T-cell (primary cell): ENCODE results near the gene LRP1B. TPM values are rescaled to one million over a fixed set of nuclear protein-coding genes. Genes with fewer than 3 reads are reported as not detected.
"Not testable (repeated sequence)": the region's sequence is repeated elsewhere in the genome, so short reads cannot be mapped to it uniquely, and the experiment has no call there.

Experiments used
- ATAC-seq, 4 experiments: fragments of 200-7000 bp in 3 of 4; fragments of 150-1000 bp in 1 of 4; cut with Tn5 transposase; replicated peaks in 1 of 4; 1 replicate in 3 of 4; 2 replicates in 1 of 4; pipeline ENCODE4 v1.10.0; 2021; ENCODE audit warnings: moderate library complexity in 3 of 4, mild to moderate bottlenecking in 2 of 4, moderate number of reproducible peaks in 1 of 4
- CTCF ChIA-PET, 2 donors: fragments of 300-600 bp; sonication (Branson Sonifier 250); formaldehyde crosslinking; loops; one replicate each; lab custom pipeline; 2022; ENCODE audit warnings: antibody characterized with exemption in 2 of 2; lab: Charles Lee
- POLR2A ChIA-PET, 2 donors: fragments of 300-600 bp; sonication (Branson Sonifier 250); formaldehyde crosslinking; loops; one replicate each; lab custom pipeline; 2022; ENCODE audit warnings: antibody characterized with exemption in 2 of 2; lab: Charles Lee
- DNase-seq, 35 experiments: peaks; one replicate each; pipeline versions ENCODE4 v3.0.0 to v3.0.0-alpha.2; 2013 to 2023
- H3K27ac ChIP-seq: one replicate; pipeline ENCODE4 v1.5.1; 2013; ENCODE audit warnings: low read length
- H3K27me3 ChIP-seq, 2 experiments: replicated peaks in 1 of 2; 1 replicate in 1 of 2; 2 replicates in 1 of 2; pipeline versions ENCODE4 v1.6.1 to v1.7.0; 2013; ENCODE audit warnings: low read length in 1 of 2, mixed read lengths in 1 of 2; ENCODE audit not compliant: control insufficient read depth in 2 of 2, insufficient read depth in 2 of 2; ENCODE audit errors: extremely low read depth in 1 of 2
- H3K36me3 ChIP-seq, 2 donors: 1 replicate in 1 of 2; 2 replicates in 1 of 2; pipeline versions ENCODE4 v1.6.1 to v1.7.0; 2013; ENCODE audit warnings: low read length in 1 of 2; ENCODE audit not compliant: control insufficient read depth in 2 of 2, insufficient read depth in 1 of 2; ENCODE audit errors: extremely low read depth in 1 of 2
- H3K4me1 ChIP-seq, 2 experiments: 1 replicate in 1 of 2; 2 replicates in 1 of 2; pipeline versions ENCODE4 v1.6.1 to v1.7.0; 2013; ENCODE audit warnings: low read length in 2 of 2, mixed read lengths in 1 of 2; ENCODE audit not compliant: insufficient read depth in 2 of 2, control insufficient read depth in 1 of 2; ENCODE audit errors: extremely low read depth in 1 of 2
- H3K4me3 ChIP-seq, 2 donors: 1 replicate in 1 of 2; 2 replicates in 1 of 2; pipeline versions ENCODE4 v1.5.1 to v1.7.0; 2013; ENCODE audit warnings: mild to moderate bottlenecking in 2 of 2, low read length in 1 of 2, moderate library complexity in 1 of 2; ENCODE audit not compliant: control insufficient read depth in 1 of 2; ENCODE audit errors: extremely low read depth in 1 of 2
- H3K9me3 ChIP-seq: 2 replicates; pipeline ENCODE4 v1.7.0; 2013
- H3K27ac Mint-ChIP-seq, 2 donors: one replicate each; pipeline ENCODE4 v1.8.0; 2020 to 2021; ENCODE audit warnings: mild to moderate bottlenecking in 2 of 2, mixed read lengths in 2 of 2
- H3K27me3 Mint-ChIP-seq, 2 donors: one replicate each; pipeline ENCODE4 v1.8.0; 2021 to 2022; ENCODE audit warnings: mixed read lengths in 2 of 2
- H3K36me3 Mint-ChIP-seq: one replicate; pipeline ENCODE4 v1.8.0; 2021; ENCODE audit warnings: mixed read lengths
- H3K4me1 Mint-ChIP-seq, 3 donors: one replicate each; pipeline ENCODE4 v1.8.0; 2020 to 2022; ENCODE audit warnings: mixed read lengths in 3 of 3, mild to moderate bottlenecking in 1 of 3
- H3K4me3 Mint-ChIP-seq, 3 donors: one replicate each; pipeline ENCODE4 v1.8.0; 2020 to 2022; ENCODE audit warnings: mild to moderate bottlenecking in 3 of 3, mixed read lengths in 3 of 3, moderate library complexity in 3 of 3
- H3K9me3 Mint-ChIP-seq, 3 donors: one replicate each; pipeline ENCODE4 v1.8.0; 2020 to 2022; ENCODE audit warnings: mixed read lengths in 3 of 3
- WGBS: methylation state at CpG from one replicate; pipeline ENCODE4 v1.1.5; 2013; ENCODE audit warnings: missing lambda C conversion rate; ENCODE audit not compliant: insufficient coverage; 5-methylcytosine and 5-hydroxymethylcytosine counted together
- total RNA-seq, 35 experiments: library from RNA in 6 of 35; stranded (reverse) in 6 of 35; fragments of 120-200 nt in 1 of 35; gene quantifications; one replicate each; pipeline versions ENCODE4 v1.2.1 to v1.2.4 and lab custom pipeline; 2013 to 2026

The LRP1B gene
- total RNA-seq, 5 donors from 2014 or later (not counting 1 experiment from before 2014, with no cell fraction given) = not detected

DNA sequence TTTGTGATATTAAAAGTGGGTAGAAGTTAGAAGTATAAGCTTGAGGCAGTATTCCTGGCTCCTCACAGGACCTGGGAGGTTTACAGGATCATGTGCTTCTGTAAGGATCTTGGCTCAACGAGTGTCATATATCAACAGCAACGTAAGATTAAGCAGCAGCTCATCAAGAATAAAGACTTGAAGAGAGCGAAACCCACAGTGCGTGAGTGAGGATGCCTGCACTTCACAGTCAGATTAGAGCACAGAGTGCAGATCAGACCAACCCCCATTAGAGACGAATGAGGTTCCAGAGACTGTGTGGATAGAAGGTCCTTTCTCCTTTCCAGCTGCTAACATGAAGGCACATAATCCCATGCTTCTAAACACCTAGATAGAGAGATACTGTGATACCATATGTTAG is 1693.9 kb downstream of the LRP1B start:
- H3K27me3 ChIP-seq = no peaks in the 10 kb centered on the region
- no peaks in the 10 kb centered on the region for H3K4me1 ChIP-seq
- H3K4me3 Mint-ChIP-seq = no peak overlapping the region
- H3K27ac Mint-ChIP-seq = no peak overlapping the region
- CTCF ChIA-PET = no interaction called here
- no peaks in the 10 kb centered on the region for H3K4me1 Mint-ChIP-seq
- POLR2A ChIA-PET = no interaction called here
- 70% methylated on average over 1 of the region's 5 CpGs for WGBS
- H3K36me3 Mint-ChIP-seq = no peaks in the 10 kb centered on the region
- no peaks in the 10 kb centered on the region for H3K27me3 Mint-ChIP-seq
- H3K9me3 ChIP-seq = no peaks in the 10 kb centered on the region
- peaks cover 9 to 17% (median 10%) of the 10 kb centered on the region in 3 donors for H3K9me3 Mint-ChIP-seq
- ATAC-seq (no peak), DNase-seq (no peak)
- H3K27ac ChIP-seq = no peak overlapping the region
- no peaks in the 10 kb centered on the region for H3K36me3 ChIP-seq
- H3K4me3 ChIP-seq = no peak overlapping the region

- H3K36me3 Mint-ChIP-seq, POLR2A ChIA-PET, H3K4me1 ChIP-seq, DNase-seq, H3K27ac ChIP-seq, H3K36me3 ChIP-seq, ATAC-seq, H3K4me3 Mint-ChIP-seq, H3K27me3 Mint-ChIP-seq, H3K27me3 ChIP-seq, H3K4me1 Mint-ChIP-seq, H3K27ac Mint-ChIP-seq, CTCF ChIA-PET, H3K9me3 ChIP-seq, H3K4me3 ChIP-seq: not testable (repeated sequence)
- WGBS = 89% methylated on average over 18 of the region's 18 CpGs
- H3K9me3 Mint-ChIP-seq = peaks cover 12 to 20% (median 15%) of the 10 kb centered on the region in 3 donors
These were observed 1703.8 kb downstream of the LRP1B start for GRCh38 chr2:140427033-140427432.

GRCh38 chr2:140424471-140424870 is 1706.3 kb downstream of the LRP1B start:
- Histone ChIP-seq H3K27ac (no peak overlapping the region), H3K36me3 (no peaks in the 10 kb centered on the region), H3K27me3 (no peaks in the 10 kb centered on the region), H3K4me3 (no peak overlapping the region), H3K4me1 (no peaks in the 10 kb centered on the region), H3K9me3 (no peaks in the 10 kb centered on the region)
- POLR2A ChIA-PET = no interaction called here
- no peaks in the 10 kb centered on the region for H3K4me1 Mint-ChIP-seq
- no peaks in the 10 kb centered on the region for H3K27me3 Mint-ChIP-seq
- H3K4me3 Mint-ChIP-seq = no peak overlapping the region
- peaks cover 11 to 23% (median 15%) of the 10 kb centered on the region in 3 donors for H3K9me3 Mint-ChIP-seq
- H3K36me3 Mint-ChIP-seq = no peaks in the 10 kb centered on the region
- WGBS = no CpG with 5 or more reads among the region's 2 CpGs
- DNase-seq = no peak
- CTCF ChIA-PET = no interaction called here
- ATAC-seq = no peak
- H3K27ac Mint-ChIP-seq = no peak overlapping the region

- CTCF ChIA-PET = no interaction called here
- Histone ChIP-seq H3K36me3 (no peaks in the 10 kb centered on the region), H3K27ac (no peak overlapping the region), H3K9me3 (no peaks in the 10 kb centered on the region), H3K4me3 (no peak overlapping the region), H3K27me3 (no peaks in the 10 kb centered on the region), H3K4me1 (no peaks in the 10 kb centered on the region)
- peaks cover 15 to 23% (median 15%) of the 10 kb centered on the region in 3 donors for H3K9me3 Mint-ChIP-seq
- no peak overlapping the region for H3K4me3 Mint-ChIP-seq
- ATAC-seq (no peak), DNase-seq (no peak)
- H3K36me3 Mint-ChIP-seq = no peaks in the 10 kb centered on the region
- no peak overlapping the region for H3K27ac Mint-ChIP-seq
- no peaks in the 10 kb centered on the region for H3K4me1 Mint-ChIP-seq
- no peaks in the 10 kb centered on the region for H3K27me3 Mint-ChIP-seq
- POLR2A ChIA-PET = no interaction called here
- WGBS = 100% methylated on average over 1 of the region's 7 CpGs
These were observed 1708.1 kb downstream of the LRP1B start for GRCh38 chr2:140422759-140423158.

DNA sequence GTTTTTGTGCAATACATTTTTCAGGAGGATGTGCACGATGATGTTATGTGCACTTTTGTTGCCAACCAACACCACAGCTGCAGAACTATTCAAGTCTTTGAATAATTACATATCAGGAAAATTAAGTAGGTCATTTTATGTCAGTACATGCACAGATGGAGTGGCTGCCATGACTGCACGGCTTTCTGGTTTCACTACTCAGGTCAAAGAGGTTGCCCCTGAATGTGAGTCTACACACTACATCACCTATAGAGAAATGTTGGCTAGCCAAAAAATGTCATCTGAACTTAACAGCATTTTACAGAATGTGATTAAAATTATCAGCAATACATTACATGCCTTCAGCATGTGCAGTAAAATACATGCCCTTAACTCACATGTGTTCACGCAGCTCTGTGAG is 1713.3 kb downstream of the LRP1B start:
- DNase-seq (no peak), ATAC-seq (no peak)
- no peak overlapping the region for H3K4me3 ChIP-seq
- no peak overlapping the region for H3K27ac ChIP-seq
- ChIA-PET CTCF (no interaction called here), POLR2A (no interaction called here)
- H3K4me1 ChIP-seq = no peaks in the 10 kb centered on the region
- no peaks in the 10 kb centered on the region for H3K9me3 ChIP-seq
- no peaks in the 10 kb centered on the region for H3K27me3 ChIP-seq
- no peaks in the 10 kb centered on the region for H3K36me3 ChIP-seq
- no peaks in the 10 kb centered on the region for H3K36me3 Mint-ChIP-seq
- H3K4me1 Mint-ChIP-seq = no peaks in the 10 kb centered on the region
- no peak overlapping the region for H3K4me3 Mint-ChIP-seq
- H3K27ac Mint-ChIP-seq = no peak overlapping the region
- no CpG with 5 or more reads among the region's 3 CpGs for WGBS
- peaks cover 8 to 11% (median 10%) of the 10 kb centered on the region in 3 donors for H3K9me3 Mint-ChIP-seq
- no peaks in the 10 kb centered on the region for H3K27me3 Mint-ChIP-seq

DNA sequence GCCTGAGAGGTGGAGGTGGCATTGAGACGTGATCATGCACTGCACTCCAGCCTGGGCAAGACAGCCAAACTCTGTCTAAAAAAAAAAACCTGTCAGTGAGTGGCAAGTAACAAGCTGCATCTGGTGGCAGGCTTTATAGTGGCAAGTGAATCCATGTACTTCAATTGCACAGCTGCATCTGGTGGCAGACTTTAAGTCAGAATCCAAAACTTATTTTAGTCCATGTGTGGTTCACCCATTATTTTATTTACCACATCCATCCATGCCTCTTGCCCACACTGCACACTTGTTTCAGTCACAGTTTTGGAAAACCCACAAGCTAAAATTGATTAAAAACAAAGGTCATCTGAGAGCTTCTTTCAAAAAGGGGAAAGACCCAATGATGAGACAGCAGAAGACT is 1714.2 kb downstream of the LRP1B start:
- Histone ChIP-seq H3K27ac (no peak overlapping the region), H3K9me3 (no peaks in the 10 kb centered on the region), H3K27me3 (no peaks in the 10 kb centered on the region), H3K4me1 (no peaks in the 10 kb centered on the region), H3K4me3 (no peak overlapping the region), H3K36me3 (no peaks in the 10 kb centered on the region)
- 60% methylated on average over 1 of the region's 1 CpG for WGBS
- DNase-seq = no peak
- Mint-ChIP-seq H3K9me3 (peaks cover 4 to 18% (median 5%) of the 10 kb centered on the region in 3 donors), H3K27ac (no peak overlapping the region), H3K4me1 (no peaks in the 10 kb centered on the region), H3K4me3 (no peak overlapping the region), H3K36me3 (no peaks in the 10 kb centered on the region), H3K27me3 (no peaks in the 10 kb centered on the region)
- ATAC-seq = no peak
- CTCF ChIA-PET = no interaction called here
- POLR2A ChIA-PET = no interaction called here

GRCh38 chr2:140415035-140415434 is 1715.8 kb downstream of the LRP1B start:
- WGBS = 47% methylated on average over 2 of the region's 4 CpGs
- H3K36me3 ChIP-seq, H3K9me3 ChIP-seq, H3K27me3 Mint-ChIP-seq, H3K4me1 Mint-ChIP-seq, H3K27me3 ChIP-seq, POLR2A ChIA-PET, H3K36me3 Mint-ChIP-seq, H3K27ac Mint-ChIP-seq, H3K27ac ChIP-seq, H3K4me3 ChIP-seq, CTCF ChIA-PET, H3K4me3 Mint-ChIP-seq, H3K4me1 ChIP-seq, DNase-seq, ATAC-seq: not testable (repeated sequence)
- peaks cover 4 to 18% (median 5%) of the 10 kb centered on the region in 3 donors for H3K9me3 Mint-ChIP-seq
